GM19035 (cell line): Measurements from ENCODE around the gene JHY.
"Not testable (repeated sequence)": the region's sequence is repeated elsewhere in the genome, so short reads cannot be mapped to it uniquely, and the experiment has no call there.

Experiments used
- ATAC-seq: cut with Tn5 transposase; IDR thresholded peaks from one replicate; pipeline ENCODE4 v1.9.1; 2021; ENCODE audit not compliant: unreplicated experiment

The JHY gene

GRCh38 chr11:122882189-122882856, at the start of gene JHY:
Gene JHY, plus strand, starts transcription at chr11:122882759. Its CDS starts 3,091 bp downstream, at chr11:122885850.
- no peak for ATAC-seq

- no peak for ATAC-seq
Observed at GRCh38 chr11:122833846-122834464, 48.6 kb upstream of the JHY start.

- ATAC-seq: no peak
Observed at GRCh38 chr11:122836916-122837315, 45.6 kb upstream of the JHY start.

DNA sequence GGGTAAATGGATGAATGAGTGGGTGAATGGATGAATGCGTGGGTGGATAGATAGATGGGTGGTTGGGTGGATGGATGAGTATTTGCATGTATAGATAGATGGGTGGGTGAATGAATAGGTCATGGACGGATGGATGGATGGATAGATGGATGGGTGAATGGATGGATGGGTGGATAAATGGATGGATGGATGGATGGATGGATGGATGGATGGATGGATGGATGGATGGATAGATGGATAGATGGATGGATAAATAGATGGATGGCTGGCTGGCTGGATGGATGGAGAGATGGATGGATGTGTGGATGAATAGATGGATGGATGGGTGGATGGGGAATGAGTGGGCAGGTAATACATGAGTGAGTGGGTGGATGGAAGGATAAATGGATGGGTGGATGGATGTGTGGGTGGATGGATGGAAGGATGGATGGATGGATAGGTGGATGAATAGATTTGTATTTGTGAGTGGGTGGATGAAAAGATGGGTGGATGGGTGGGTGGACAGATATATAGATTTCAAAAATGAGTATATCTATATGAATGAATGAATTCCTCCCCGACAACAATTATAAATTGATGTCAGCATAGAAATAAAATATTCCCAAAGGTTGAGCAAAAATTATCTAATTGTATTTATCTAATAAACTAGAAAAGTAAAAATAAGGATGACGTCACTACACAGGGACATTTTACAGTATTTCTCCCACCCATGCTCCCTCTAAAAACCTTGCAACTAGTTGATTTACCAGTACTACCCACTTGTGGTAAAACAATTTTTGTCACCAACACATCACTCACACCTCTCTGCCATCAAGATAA, 44.8 kb upstream of the JHY start:
- no peak for ATAC-seq

DNA sequence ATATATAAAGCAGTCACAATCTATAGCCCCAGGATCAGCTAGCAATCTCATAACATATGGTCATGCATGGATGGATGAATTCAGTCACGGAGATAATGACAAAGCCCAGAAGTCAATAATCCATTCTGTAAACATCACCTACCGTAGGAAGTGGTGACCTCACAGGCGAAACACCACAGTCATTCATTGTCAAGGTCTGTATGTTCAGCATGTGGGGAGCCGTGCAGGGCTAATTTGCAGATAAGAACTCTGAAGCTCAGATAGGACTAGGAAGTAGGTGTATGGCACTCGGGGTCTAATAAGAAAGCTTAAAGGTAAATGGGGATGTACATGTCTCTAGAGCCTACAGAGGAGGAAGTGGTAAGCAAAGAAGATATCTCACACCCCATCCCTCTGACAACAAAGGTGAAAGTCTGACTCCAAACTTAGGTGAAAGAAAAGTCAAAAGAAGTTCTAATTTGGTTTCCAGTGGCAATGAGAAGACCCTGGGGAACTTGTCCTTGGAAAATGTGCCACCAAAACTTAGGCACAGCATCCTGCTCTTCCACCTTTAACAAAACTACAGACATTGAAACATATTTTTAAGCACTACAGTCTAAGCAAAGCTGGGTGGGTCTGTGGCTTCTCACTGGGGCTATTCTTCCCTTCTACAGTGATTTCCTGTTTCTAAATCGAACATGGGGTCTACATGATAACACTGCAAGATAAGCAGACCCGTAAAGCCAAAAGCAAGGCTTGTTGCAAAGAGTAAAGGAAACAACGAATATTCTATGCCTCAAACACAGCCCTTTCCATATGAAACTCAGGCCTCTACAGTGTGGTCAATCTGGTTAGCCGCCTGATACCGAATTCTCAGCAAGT, 39.0 kb upstream of the JHY start:
- ATAC-seq: no peak

DNA sequence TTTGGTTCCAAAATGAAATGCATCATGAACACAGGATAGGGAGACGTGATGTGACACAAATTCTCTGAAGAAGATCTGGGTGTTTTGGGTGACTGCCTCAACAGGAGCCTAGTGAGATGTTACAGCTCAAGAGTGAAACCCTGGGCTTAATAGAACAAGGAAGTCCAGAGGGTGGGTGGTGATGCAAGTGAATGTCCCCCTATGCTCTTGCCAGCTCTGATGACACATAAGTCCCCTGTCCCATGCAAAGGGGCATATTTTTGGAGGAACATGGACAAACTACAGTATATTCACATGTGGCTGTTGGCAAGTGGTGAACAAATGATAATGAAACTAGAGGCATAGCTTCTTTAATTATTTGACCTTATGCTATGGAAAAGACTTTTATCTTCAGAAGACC, 35.1 kb upstream of the JHY start:
- ATAC-seq: no peak

- no peak for ATAC-seq
Observed at GRCh38 chr11:122848186-122848585, 34.4 kb upstream of the JHY start.

GRCh38 chr11:122850076-122850631, 32.4 kb upstream of the JHY start:
- ATAC-seq: no peak

- ATAC-seq: peak; percentile 68
Observed at GRCh38 chr11:122851366-122851966, 31.1 kb upstream of the JHY start.

DNA sequence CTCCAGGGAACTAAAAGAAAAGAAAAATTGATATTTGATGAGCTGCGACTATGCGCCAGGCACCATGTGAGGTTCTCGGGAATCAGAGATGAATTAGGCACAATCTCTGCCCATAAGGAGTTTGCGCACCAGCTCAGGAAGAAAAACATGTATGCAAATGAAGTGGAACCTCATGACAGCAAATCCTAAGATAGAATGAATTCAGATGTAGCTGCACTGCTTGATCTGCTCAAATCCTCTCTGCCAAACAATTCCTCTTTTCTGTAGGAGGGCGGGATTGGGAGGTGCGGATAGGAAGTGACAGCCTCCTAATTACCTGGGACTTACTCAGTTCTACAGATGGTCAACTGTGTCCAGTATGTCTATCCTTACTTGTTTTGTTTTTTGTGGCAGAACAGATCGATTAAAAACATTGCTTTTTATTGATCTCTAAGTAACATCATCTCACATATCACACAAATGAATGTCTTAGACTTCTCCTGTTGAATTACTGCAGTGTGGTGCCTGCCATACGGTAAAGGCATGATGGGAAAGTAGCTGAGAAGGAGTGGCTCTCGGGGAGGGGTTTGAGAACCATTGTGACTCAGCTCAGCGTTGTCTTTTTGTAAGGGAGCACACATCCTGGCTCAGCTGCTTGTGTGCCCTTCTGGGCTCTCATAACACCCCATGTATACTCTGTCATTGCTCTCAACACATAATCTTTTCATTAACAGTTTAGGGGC, 30.3 kb upstream of the JHY start:
- ATAC-seq: no peak

DNA sequence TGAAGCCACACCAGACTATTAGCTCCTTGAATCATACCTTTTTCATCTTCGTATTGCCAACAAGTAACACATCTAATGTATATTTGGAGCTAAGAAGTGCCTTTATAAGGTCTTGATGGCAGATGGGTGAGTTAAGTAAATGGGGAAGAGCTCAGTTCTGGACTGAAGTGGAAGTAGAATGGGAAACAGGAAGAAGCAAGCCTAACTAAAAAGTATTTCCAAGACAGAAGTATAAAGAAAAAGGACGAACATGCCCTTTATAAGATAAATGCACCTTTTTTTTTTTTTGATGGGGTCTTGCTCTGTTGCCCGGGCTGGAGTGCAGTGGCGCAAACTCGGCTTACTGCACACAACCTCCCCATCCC, 29.8 kb upstream of the JHY start:
- ATAC-seq: no peak

DNA sequence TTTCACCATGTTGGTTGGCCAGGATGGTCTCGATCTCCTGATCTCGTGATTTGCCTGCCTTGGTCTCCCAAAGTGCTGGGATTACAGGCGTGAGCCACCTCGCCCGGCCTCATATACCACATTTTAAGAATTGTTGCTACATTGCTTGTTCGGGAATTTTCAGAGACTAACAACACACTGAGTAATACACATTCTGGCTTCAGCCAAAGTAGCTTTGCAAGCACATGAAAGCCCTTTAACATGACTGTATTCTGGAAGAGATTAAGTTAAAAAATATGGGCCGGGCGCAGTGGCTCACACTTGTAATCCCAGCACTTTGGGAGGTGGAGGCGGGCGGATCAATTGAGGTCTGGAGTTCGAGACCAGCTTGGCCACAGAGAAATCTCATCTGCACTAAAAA, 29.3 kb upstream of the JHY start:
- no peak for ATAC-seq

DNA sequence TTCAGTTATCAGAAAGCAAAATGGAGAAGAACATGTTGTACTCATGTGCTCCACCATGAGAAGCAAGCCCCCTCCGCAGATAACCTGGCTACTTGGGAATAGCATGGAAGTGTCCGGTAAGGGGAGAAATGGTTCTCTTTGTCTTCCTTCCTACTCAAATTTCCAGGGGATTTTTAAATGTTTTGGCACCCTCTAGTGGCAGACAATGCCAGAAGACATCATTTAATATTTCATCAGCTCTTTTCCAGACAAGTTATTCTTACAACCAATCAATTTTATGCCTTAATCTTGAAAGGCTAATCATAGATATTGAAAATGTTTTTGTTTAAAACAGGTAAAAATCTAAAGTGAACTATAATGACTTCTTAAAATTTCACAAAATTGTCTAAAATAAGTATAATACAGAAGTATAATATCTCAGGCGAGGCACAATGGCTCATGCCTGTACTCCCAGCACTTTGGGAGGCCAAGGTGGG, 28.6 kb upstream of the JHY start:
- no peak for ATAC-seq

DNA sequence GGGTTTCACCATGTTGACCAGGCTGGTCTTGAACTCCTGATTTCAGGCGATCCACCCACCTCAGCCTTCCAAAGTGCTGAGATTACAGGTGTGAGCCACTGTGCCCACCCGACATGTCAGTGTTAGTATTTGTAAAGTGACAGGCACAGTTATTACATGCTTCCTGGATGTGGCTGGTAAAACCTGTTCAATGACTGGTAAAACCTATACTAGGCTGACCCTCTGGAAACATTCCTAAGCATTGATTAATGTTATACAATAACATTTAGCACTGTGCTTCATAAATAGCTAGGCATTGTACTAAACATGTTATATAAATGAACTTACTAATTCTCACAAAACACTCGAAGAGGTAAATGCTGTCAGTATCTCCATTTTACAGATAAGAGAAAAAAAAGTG, 20.9 kb upstream of the JHY start:
- ATAC-seq: no peak

DNA sequence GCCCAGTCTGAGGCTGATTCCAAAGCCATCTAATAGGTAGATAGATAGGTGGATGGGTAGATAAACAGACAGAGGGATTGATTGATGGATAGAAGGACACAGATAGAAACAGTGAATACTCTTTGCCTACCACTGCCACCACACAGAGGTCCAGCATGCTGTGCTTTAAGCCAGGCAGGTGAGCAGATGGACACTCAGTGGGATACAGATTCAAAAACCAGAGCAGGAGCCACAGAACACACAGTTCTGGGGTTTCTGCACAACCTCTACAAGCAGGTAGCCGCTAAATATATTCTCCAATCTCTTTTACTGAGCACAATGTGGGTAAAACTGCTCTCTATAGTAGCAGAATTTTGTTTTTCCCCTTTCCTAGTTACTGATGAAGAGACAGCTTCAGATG, 20.5 kb upstream of the JHY start:
- no peak for ATAC-seq

DNA sequence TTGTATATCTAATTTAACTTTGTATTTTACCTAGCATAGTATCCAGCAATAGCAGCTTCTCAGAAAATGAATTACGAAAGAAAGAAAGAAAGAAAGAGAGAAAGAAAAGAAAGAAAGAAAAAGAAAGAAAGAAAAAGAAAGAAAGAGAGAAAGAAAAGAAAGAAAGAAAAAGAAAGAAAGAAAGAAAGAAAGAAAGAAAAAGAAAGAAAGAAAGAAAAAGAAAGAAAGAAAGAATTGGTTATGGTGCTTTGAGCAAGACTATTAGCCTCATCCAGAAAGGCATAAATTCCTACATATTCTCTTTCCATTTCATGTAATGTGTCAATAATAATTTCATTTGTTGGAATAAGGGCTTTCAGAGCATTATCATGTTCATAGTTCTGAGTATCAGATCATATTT, 19.4 kb upstream of the JHY start:
- not testable (repeated sequence) for ATAC-seq

DNA sequence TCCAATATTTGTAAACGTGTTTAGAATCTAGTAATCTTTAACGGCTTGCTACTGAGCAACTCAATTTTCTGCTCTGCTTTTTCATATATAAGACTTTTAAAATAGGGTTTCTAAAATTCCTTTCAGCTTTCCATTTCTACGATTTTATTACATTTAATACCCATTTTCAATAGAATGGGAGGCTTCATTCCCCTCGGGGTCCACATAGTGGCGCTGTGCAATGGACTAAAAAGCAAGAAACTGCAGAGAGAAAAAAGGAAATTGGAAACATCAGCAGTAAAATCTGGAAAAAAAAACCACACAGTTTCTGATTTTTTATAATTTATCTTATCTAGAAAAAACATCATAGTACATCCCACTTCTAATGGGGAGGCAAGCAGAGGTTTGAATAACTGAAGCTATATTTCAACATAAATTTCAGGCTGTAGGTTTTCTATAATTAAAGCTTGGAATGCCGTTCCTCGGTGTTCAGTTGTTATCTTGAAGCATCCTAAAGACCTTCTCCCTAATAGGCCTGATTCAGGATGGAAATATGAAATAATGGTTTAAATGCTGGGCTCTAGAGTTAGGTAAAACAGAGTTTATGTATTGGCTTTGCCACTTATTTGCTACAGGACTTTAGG, 18.7 kb upstream of the JHY start:
- no peak for ATAC-seq

GRCh38 chr11:122864386-122865115, 18.0 kb upstream of the JHY start:
- no peak for ATAC-seq

- no peak for ATAC-seq
Observed at GRCh38 chr11:122869622-122870021, 12.9 kb upstream of the JHY start.
